GM19452 (cell line): ENCODE results near the gene GABRR1.
"Not testable (repeated sequence)": the region's sequence is repeated elsewhere in the genome, so short reads cannot be mapped to it uniquely, and the experiment has no call there.

Source experiments
- ATAC-seq: cut with Tn5 transposase; IDR thresholded peaks from one replicate; pipeline ENCODE4 v1.9.1; 2021; ENCODE audit not compliant: unreplicated experiment

The GABRR1 gene

GRCh38 chr6:89160331-89161092, 56.6 kb downstream of the GABRR1 start:
- ATAC-seq: no peak

GRCh38 chr6:89154131-89154530, 63.0 kb downstream of the GABRR1 start:
- ATAC-seq: no peak

DNA sequence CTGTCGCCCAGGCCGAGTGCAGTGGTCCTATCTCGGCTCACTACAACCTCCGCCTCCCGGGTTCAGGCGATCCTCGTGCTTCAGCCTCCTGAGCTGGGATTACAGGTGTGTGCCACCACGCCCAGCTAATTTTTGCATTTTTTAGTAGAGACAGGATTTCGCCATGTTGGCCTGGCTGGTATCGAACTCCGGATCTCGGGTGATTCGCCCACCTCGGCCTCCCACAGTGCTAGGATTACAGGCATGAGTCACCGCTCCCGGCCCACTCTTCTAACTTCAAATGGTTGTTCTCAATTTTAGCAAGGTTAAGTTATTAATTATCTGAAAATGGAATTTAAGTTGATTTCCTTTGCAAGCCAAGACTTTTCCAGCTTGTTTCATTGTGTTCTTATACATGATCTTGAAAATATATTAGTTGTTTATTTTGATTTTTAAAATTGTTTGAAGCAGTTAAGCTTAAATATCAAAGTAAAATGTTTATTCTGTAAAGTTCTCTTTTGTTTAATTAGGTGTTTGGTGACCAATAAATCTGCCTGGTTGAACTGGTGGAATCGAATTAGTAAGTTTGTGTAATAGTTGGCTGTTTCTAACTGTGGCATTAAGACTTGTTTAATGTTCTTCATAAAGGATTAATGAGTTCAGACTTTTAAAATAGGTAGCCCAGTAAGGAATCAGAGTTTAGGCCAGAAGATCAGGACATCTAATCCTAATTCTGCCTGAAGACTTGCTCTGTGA, 69.0 kb downstream of the GABRR1 start:
- ATAC-seq: no peak

DNA sequence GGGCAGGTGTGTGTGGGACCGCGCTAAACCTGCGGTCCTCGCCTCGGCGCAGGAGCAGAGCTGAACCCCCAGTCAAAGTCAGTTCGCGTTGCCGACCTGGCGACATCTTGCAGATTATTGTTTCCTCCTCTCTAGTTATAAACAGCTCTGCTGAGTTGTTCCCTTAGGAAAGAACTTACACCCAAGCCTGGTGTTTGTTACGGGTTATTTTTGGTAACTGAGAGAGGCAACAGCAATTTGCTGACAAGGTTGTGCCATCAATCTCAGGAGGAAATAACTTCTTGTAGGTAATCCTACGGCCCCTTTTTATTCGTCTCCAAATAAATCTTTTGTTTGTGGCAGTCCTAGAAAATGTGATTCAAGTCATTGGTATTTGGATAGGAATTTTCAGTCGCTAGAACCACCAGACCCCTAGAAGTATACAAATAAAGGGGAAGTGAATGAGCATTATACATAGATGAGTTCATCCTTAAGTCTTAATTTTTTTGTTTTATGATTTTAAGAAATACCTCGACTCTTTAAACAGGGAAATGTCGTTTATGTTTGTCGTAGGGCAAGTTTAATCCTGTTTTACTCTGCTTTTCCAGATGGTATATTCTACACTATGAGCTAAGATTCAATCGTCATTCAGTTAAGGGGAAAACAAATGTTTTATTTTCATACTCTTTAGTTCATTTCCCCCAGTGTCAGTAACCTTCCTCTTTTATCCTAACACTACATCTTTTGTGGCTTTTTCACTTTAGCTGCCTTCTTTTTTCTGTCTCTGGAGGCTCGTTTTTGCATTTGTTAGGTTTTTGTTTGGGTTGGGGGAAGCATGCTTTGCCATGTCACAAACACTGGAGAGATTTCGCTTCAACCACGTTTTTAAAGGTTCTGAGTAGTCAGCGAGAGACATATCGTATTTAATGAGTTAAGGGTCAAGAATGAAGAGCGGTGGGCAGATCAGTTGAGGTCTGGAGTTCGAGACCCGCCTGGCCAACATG, 70.1 kb downstream of the GABRR1 start:
- ATAC-seq: peak; percentile 37

GRCh38 chr6:89145956-89146717, 71.0 kb downstream of the GABRR1 start, which contains the start of gene PM20D2:
TSS of gene PM20D2 (plus strand) at chr6:89146055. CDS start at chr6:89146145, 90 bp downstream.
- ATAC-seq: peak; percentile 72

- ATAC-seq: peak; percentile 56
Measured at GRCh38 chr6:89145091-89145955, 71.8 kb downstream of the GABRR1 start.

DNA sequence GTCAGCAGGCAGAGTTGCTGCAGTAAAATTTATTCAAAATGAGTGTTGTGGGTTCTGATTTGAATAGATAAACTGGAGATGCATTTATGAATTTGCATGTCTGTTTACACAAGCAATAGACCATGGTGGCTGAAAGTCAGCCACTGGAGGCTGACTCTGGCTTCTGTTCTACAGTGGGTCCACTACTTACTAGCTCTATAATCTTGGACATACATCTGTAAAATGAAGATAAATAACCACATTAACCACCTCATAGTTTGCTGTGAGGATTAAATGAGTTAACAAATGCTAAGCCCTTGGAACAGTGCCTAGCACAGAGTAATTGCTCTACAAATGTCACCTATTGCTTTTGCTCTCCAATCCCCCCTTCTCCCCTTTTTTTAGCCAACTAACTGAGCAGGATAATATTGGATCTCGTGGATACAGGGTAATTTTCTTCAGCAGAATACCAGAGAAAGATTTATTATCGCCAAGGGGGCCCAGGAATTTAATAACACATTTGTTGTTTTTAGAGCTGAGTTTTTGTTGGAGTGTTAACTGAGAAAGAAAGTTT, 72.7 kb downstream of the GABRR1 start:
- ATAC-seq: no peak

DNA sequence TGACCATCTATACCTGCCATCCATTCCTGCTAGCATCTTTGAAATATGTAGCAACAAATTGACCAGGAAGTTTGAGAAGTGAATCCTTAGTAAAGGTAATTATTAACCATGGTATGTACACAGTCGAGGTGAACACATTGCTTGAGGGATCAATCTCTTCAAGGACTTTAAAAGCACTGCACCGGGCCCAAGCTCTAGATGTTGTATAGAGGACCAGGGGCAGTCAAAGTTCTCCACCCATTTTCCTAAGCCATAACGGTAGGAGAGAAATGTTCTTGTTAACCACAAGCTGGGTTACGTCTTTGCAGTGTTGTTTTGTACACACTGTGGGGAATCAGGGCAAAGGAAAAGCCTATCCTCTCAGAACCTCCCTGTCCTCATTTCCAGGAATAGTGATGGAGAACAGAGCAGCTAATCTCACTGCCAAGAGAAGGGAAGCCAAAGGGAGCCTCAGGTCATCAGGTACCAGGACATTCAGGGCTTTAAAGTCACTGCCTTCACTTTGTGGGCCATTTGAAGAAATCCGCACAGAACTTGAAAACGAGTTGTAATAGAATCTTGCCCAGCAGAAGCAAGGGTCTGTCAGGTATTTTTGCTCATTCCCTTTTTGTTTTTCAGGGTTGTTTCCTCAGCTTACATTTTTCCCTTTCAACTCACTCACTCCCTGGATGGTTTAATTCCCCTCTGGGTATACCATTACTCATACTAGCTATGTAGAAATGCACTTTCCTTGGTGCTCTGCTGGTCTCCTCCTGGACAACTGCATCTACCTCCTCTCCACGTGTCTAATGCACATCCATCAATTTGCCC, 76.6 kb downstream of the GABRR1 start:
- ATAC-seq: no peak

DNA sequence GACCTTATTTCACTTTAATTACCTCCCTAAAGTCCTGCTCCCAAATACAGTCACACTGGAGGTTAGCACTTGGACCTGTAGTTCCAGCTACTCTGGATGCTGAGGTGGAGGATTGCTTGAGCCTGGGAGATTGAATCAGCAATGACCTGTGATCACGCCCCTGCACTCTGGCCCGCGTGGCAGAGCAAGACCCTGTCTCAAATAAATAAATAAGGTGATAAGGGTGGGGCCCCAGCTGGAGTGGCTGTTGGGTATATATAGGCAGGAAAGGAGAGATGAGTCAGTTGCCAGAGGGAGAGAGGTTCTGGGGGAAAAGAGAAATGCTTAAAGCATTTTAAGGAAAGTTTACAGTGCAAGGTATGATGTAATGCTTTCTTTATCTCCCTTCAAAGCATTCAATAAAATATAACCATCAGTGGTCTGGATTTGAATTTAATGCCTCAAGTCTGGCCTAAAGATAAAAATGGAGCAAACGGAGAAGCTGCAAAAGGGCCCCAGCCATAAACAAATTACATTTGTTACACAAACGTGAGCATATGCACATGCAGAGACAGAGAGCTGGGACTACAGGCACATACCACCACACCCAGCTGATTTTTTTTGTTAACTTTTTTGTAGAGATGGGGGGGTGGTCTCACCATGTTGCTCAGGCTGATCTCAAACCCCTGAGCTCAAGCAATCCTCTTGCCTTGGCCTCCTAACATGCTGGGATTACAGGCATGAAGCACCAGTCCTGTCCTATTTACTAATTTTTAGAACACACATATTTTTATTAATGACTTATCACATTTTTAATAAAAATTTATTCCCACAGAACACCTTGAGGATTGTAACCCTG, 77.4 kb downstream of the GABRR1 start:
- no peak for ATAC-seq

DNA sequence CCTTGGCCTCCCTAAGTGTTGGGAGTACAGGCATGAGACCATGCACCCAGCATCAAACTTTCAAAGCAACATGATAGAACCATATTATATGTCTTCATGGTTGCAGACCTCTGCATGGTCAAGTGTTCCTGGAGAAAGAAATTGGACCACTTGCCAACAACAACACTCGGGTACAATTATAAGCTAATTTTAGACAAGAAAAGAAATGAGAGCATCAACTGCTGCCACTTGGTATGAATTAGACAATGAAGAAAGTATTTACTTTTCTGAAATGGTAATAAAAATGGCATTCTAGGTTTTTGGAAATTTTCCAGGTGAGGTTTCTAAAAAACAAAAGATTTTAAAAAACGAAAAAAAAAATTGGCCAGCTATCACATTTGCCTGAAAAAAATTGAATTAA, 79.0 kb downstream of the GABRR1 start:
- ATAC-seq: no peak

- ATAC-seq: no peak
Measured at GRCh38 chr6:89134723-89135122, 82.4 kb downstream of the GABRR1 start.

GRCh38 chr6:89133981-89134380, 83.2 kb downstream of the GABRR1 start:
- no peak for ATAC-seq

DNA sequence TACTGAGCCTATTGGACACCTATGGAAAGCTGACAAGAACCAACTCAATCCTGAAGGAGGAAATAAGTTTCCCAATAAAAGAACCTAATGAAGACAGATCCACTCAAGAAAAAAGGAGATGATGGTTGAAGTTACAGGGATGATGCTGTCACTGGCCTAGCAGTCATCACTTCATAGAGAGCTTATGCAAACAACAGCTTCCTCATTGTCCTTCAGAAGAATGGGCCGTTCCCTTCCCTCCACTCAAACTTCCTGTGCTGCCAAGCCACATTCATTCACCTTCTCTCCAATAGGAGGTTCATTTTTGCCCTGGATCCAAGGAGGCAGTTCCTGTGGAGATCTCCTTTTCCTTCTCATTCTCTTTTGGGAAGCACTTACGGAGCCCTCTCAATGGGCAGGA, 85.1 kb downstream of the GABRR1 start:
- ATAC-seq: no peak

DNA sequence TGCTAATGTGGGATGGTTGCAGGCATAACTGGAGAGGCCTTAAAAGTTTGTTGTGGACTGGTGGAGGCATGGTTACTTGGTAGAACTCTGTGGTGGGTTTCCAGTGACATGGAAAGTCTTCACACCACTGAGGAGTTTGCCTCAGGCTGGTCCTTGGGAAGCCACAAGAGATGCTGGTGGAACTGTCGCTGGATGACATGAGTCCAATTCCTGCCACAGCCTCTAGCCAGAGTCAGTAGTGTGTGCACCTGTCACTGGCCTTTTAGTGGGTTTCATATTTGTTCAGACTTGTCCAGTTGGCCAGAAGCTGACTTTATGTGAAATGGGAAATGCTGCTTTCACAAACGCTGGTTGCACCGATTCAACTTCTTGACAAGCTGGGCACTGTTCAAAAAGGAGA, 85.6 kb downstream of the GABRR1 start:
- ATAC-seq: no peak

GRCh38 chr6:89128256-89128671, 88.9 kb downstream of the GABRR1 start:
- not testable (repeated sequence) for ATAC-seq
